Measurements from ENCODE around the gene IZUMO4.

DNA sequence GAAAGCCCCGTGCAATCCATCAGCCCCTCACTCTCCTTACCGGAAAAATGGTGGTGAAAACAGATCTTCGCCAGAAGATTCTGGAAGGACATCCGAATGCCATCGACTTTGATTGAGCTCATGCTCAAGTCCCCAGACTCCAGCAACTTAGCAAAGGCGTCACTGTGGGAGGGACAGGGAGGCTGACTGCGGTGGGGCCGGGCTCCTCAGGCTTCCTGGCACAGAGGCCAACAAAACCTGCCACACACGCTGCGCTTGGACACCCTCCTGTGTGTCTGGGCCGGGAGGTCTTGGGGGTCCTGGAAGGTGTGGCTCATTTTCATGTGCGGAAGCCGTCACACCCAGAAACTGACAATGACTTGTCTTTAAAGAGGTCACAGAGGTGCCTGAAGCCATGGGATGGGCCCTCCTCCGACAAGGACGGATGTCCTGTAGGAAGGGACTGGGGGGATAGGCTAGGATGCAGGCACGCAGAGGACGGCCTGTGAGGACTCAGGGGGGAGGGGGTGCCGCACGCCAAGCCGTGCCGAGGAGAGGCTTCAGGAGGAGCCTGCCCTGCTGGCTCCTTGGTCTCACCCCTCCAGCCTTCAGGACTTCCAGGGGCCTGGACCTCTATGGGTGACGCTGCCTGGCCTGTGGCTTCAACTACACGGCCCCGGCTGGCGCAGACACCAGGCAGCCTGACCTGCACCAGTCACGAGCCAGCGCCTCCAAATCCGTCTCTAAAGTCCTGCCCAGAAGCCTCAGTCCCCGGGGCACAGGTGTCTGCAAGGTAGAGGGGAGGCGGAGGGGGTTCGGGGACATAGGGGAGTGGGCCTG is 12.5 kb downstream of the IZUMO4 start:
- TF ChIP-seq, protein P1, sequence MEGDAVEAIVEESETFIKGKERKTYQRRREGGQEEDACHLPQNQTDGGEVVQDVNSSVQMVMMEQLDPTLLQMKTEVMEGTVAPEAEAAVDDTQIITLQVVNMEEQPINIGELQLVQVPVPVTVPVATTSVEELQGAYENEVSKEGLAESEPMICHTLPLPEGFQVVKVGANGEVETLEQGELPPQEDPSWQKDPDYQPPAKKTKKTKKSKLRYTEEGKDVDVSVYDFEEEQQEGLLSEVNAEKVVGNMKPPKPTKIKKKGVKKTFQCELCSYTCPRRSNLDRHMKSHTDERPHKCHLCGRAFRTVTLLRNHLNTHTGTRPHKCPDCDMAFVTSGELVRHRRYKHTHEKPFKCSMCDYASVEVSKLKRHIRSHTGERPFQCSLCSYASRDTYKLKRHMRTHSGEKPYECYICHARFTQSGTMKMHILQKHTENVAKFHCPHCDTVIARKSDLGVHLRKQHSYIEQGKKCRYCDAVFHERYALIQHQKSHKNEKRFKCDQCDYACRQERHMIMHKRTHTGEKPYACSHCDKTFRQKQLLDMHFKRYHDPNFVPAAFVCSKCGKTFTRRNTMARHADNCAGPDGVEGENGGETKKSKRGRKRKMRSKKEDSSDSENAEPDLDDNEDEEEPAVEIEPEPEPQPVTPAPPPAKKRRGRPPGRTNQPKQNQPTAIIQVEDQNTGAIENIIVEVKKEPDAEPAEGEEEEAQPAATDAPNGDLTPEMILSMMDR (IDR thresholded peaks at IDR 0.05; ENCODE audit: poor library complexity), result no peak
- TF ChIP-seq EZH2 (IDR thresholded peaks at IDR 0.05; ENCODE audit: borderline replicate concordance), result no peak
